GM23338 (cell line): ENCODE results near the gene EPAS1. TPM values are rescaled to one million over a fixed set of nuclear protein-coding genes. Genes with fewer than 3 reads are reported as not detected.

Experiments
- ATAC-seq: fragments of 200-7000 bp; cut with Tn5 transposase; 3 replicates; pipeline ENCODE4 v1.9.1; 2020
- DNase-seq: peaks from one replicate; pipeline ENCODE4 v3.0.0-alpha.2; 2015; ENCODE audit warnings: low spot score
- H2AFZ ChIP-seq: fragments of 200-600 bp; sonication (generic); 2 replicates; pipeline ENCODE4 v1.8.0; 2016; ENCODE audit warnings: antibody characterized with exemption, mild to moderate bottlenecking, moderate library complexity
- H3F3A ChIP-seq: fragments of 200-600 bp; sonication (generic); replicated peaks from 2 replicates; pipeline ENCODE4 v1.8.0; 2017; ENCODE audit warnings: antibody characterized with exemption, mixed run types, low read depth
- H3K27ac ChIP-seq: fragments of 200-600 bp; sonication (generic); 2 replicates; pipeline ENCODE4 v1.6.1; 2016; ENCODE audit warnings: low read depth
- H3K27me3 ChIP-seq: fragments of 200-600 bp; sonication (generic); 2 replicates; pipeline ENCODE4 v1.8.0; 2016; ENCODE audit warnings: mild to moderate bottlenecking, mixed run types, moderate library complexity; ENCODE audit not compliant: insufficient read depth
- H3K36me3 ChIP-seq: fragments of 200-600 bp; sonication (generic); 2 replicates; pipeline ENCODE4 v1.8.0; 2016; ENCODE audit warnings: mild to moderate bottlenecking; ENCODE audit not compliant: insufficient read depth
- H3K4me1 ChIP-seq: fragments of 200-600 bp; sonication (generic); 2 replicates; pipeline ENCODE4 v1.8.0; 2016; ENCODE audit warnings: mild to moderate bottlenecking, moderate library complexity; ENCODE audit not compliant: insufficient read depth
- H3K4me2 ChIP-seq: fragments of 200-600 bp; sonication (generic); 2 replicates; pipeline ENCODE4 v1.7.1; 2017; ENCODE audit warnings: mixed run types
- H3K4me3 ChIP-seq: fragments of 200-600 bp; sonication (generic); 2 replicates; pipeline ENCODE4 v1.6.1; 2016; ENCODE audit warnings: mixed run types
- H3K79me2 ChIP-seq: fragments of 200-600 bp; sonication (generic); replicated peaks from 2 replicates; pipeline ENCODE4 v1.8.0; 2017; ENCODE audit warnings: mild to moderate bottlenecking; ENCODE audit not compliant: insufficient read depth
- H3K9me2 ChIP-seq: fragments of 200-600 bp; sonication (generic); 2 replicates; pipeline ENCODE4 v1.8.0; 2017; ENCODE audit not compliant: insufficient read depth
- H4K20me1 ChIP-seq: fragments of 200-600 bp; sonication (generic); replicated peaks from 2 replicates; pipeline ENCODE4 v1.8.0; 2017; ENCODE audit warnings: mild to moderate bottlenecking; ENCODE audit not compliant: insufficient read depth
- H3K27ac Mint-ChIP-seq: 2 replicates; pipeline ENCODE4 v1.8.0; 2020; ENCODE audit warnings: inconsistent platforms, mild to moderate bottlenecking, moderate library complexity, mixed read lengths
- H3K27me3 Mint-ChIP-seq: 3 replicates; pipeline ENCODE4 v1.8.0; 2022; ENCODE audit warnings: low read depth, mild to moderate bottlenecking, moderate library complexity, mixed read lengths, inconsistent platforms; ENCODE audit not compliant: insufficient read depth, poor library complexity
- H3K36me3 Mint-ChIP-seq: 3 replicates; pipeline ENCODE4 v1.8.0; 2021; ENCODE audit warnings: low read depth, mild to moderate bottlenecking, inconsistent platforms, moderate library complexity, mixed read lengths
- H3K4me1 Mint-ChIP-seq: 3 replicates; pipeline ENCODE4 v1.8.0; 2020; ENCODE audit warnings: mild to moderate bottlenecking, inconsistent platforms, mixed read lengths
- H3K4me3 Mint-ChIP-seq: 3 replicates; pipeline ENCODE4 v1.8.0; 2021; ENCODE audit warnings: moderate library complexity, mild to moderate bottlenecking, inconsistent platforms, mixed read lengths
- H3K9me3 Mint-ChIP-seq: 3 replicates; pipeline ENCODE4 v1.8.0; 2020; ENCODE audit warnings: moderate library complexity, mild to moderate bottlenecking, inconsistent platforms, mixed read lengths
- JUNB ChIP-seq: IDR thresholded peaks from one replicate; pipeline ENCODE4 v1.6.1; 2016; ENCODE audit warnings: antibody characterized with exemption; ENCODE audit not compliant: unreplicated experiment
- STAT1 ChIP-seq: IDR thresholded peaks from one replicate; pipeline ENCODE4 v1.6.1; 2016; ENCODE audit warnings: antibody characterized with exemption; ENCODE audit not compliant: unreplicated experiment
- polyA plus RNA-seq: library from polyadenylated mRNA; unstranded; fragments of >200 nt; fragmentation: Nextera tagmentation; extraction: Ambion mirVana; gene quantifications from 2 replicates; pipeline ENCODE4 v1.2.1, GENCODE V29; 2016
- total RNA-seq: library from RNA; depleted of rRNA; stranded (reverse); fragments of >200 nt; shearing (Covaris generic); gene quantifications from 2 replicates; pipeline ENCODE4 v1.2.3, GENCODE V29; 2014
- TF ChIP-seq, protein P1 (sequence below): fragments of 250-450 bp; sonication (Bioruptor Pico); IDR thresholded peaks from 2 replicates; pipeline ENCODE4 v1.5.0; 2020; ENCODE audit warnings: mild to moderate bottlenecking, moderate library complexity
- TF ChIP-seq, protein P2 (sequence below): IDR thresholded peaks from one replicate; pipeline ENCODE4 v1.6.1; 2018; ENCODE audit warnings: antibody characterized with exemption; ENCODE audit not compliant: unreplicated experiment

EPAS1 gene
- total and polyA plus RNA-seq, 2 experiments from 2014 or later = 0.68 to 5.4 TPM

DNA sequence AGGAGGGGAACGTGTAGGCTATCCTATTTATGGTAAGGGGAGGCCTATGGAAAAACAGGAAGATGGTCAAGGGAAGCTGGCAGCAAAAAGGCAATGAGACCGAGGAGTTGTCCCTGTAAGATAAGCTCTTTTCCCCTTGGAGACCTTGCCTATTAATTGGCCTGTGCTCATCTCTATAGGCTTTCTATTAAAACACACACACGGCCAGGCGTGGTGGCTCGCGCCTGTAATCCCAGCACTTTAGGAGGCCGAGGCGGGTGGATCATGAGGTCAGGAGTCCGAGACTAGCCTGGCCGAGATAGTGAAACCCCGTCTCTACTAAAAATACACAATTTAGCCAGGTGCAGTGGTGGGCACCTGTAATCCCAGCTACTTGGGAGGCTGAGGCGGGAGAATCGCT is 32.1 kb downstream of the EPAS1 start (continued):
- TF ChIP-seq, protein P1, sequence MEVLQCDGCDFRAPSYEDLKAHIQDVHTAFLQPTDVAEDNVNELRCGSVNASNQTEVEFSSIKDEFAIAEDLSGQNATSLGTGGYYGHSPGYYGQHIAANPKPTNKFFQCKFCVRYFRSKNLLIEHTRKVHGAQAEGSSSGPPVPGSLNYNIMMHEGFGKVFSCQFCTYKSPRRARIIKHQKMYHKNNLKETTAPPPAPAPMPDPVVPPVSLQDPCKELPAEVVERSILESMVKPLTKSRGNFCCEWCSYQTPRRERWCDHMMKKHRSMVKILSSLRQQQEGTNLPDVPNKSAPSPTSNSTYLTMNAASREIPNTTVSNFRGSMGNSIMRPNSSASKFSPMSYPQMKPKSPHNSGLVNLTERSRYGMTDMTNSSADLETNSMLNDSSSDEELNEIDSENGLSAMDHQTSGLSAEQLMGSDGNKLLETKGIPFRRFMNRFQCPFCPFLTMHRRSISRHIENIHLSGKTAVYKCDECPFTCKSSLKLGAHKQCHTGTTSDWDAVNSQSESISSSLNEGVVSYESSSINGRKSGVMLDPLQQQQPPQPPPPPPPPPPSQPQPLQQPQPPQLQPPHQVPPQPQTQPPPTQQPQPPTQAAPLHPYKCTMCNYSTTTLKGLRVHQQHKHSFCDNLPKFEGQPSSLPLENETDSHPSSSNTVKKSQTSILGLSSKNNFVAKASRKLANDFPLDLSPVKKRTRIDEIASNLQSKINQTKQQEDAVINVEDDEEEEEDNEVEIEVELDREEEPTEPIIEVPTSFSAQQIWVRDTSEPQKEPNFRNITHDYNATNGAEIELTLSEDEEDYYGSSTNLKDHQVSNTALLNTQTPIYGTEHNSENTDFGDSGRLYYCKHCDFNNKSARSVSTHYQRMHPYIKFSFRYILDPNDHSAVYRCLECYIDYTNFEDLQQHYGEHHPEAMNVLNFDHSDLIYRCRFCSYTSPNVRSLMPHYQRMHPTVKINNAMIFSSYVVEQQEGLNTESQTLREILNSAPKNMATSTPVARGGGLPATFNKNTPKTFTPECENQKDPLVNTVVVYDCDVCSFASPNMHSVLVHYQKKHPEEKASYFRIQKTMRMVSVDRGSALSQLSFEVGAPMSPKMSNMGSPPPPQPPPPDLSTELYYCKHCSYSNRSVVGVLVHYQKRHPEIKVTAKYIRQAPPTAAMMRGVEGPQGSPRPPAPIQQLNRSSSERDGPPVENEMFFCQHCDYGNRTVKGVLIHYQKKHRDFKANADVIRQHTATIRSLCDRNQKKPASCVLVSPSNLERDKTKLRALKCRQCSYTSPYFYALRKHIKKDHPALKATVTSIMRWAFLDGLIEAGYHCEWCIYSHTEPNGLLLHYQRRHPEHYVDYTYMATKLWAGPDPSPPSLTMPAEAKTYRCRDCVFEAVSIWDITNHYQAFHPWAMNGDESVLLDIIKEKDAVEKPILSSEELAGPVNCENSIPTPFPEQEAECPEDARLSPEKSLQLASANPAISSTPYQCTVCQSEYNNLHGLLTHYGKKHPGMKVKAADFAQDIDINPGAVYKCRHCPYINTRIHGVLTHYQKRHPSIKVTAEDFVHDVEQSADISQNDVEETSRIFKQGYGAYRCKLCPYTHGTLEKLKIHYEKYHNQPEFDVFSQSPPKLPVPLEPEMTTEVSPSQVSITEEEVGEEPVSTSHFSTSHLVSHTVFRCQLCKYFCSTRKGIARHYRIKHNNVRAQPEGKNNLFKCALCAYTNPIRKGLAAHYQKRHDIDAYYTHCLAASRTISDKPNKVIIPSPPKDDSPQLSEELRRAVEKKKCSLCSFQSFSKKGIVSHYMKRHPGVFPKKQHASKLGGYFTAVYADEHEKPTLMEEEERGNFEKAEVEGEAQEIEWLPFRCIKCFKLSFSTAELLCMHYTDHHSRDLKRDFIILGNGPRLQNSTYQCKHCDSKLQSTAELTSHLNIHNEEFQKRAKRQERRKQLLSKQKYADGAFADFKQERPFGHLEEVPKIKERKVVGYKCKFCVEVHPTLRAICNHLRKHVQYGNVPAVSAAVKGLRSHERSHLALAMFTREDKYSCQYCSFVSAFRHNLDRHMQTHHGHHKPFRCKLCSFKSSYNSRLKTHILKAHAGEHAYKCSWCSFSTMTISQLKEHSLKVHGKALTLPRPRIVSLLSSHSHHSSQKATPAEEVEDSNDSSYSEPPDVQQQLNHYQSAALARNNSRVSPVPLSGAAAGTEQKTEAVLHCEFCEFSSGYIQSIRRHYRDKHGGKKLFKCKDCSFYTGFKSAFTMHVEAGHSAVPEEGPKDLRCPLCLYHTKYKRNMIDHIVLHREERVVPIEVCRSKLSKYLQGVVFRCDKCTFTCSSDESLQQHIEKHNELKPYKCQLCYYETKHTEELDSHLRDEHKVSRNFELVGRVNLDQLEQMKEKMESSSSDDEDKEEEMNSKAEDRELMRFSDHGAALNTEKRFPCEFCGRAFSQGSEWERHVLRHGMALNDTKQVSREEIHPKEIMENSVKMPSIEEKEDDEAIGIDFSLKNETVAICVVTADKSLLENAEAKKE (CRISPR knock-in tag) = no peak
- TF ChIP-seq STAT1 = no peak
- TF ChIP-seq, protein P2, sequence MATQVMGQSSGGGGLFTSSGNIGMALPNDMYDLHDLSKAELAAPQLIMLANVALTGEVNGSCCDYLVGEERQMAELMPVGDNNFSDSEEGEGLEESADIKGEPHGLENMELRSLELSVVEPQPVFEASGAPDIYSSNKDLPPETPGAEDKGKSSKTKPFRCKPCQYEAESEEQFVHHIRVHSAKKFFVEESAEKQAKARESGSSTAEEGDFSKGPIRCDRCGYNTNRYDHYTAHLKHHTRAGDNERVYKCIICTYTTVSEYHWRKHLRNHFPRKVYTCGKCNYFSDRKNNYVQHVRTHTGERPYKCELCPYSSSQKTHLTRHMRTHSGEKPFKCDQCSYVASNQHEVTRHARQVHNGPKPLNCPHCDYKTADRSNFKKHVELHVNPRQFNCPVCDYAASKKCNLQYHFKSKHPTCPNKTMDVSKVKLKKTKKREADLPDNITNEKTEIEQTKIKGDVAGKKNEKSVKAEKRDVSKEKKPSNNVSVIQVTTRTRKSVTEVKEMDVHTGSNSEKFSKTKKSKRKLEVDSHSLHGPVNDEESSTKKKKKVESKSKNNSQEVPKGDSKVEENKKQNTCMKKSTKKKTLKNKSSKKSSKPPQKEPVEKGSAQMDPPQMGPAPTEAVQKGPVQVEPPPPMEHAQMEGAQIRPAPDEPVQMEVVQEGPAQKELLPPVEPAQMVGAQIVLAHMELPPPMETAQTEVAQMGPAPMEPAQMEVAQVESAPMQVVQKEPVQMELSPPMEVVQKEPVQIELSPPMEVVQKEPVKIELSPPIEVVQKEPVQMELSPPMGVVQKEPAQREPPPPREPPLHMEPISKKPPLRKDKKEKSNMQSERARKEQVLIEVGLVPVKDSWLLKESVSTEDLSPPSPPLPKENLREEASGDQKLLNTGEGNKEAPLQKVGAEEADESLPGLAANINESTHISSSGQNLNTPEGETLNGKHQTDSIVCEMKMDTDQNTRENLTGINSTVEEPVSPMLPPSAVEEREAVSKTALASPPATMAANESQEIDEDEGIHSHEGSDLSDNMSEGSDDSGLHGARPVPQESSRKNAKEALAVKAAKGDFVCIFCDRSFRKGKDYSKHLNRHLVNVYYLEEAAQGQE = no peak

DNA sequence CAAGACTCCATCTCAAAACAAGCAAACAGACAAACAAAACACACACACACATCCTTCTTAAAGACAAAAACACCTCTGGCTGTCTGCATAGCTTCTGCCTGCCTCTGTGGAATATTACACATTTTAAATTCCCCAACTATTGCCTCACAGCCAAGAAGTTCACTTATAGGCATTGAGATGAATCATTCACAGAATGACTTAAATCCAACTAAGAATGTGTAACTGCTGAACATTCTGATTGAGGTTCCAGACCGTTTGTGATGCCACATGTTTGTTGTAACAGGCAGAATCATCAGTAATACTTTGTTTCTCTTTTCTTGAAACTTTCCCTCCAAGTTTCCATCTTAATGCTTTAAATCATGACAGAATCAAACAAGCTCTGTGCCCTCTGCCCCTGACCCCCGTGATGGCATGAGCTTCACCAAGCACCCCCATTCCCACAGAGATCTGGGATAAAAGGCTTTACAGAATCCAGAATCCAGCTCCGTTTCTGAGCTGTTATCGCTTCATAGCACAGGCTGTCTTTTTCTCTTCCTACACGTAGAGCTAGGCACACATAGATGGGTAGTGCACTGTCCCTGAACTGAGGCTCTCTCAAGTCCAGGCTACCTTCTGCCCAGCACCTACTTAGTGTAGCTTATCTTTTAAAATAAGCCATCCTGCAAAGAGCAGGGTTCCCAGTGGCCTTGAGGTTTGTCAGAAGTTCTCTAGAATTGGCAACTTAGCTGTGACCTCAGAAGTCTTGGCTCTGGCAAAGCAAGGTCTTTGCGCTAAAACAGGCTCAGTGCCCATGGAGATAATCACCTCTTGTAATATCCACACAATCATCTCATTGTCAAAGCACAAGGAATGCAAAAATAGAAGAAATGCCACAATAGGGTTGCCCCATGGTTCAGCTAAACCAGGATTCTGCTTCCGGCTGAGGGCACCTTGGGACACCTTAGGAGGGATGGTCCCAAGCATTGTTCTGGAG is 32.9 kb downstream of the EPAS1 start:
- H3K36me3 Mint-ChIP-seq = no peaks in the 10 kb centered on the region
- no peaks in the 10 kb centered on the region; the same call in 2 of the 3 replicates for H3K9me3 Mint-ChIP-seq
- Histone ChIP-seq H3K36me3 (no peaks in the 10 kb centered on the region), H3K27ac (no peak overlapping the region), H3F3A (no peaks in the 10 kb centered on the region), H3K4me3 (no peak overlapping the region), H3K79me2 (no peaks in the 10 kb centered on the region), H3K27me3 (no peaks in the 10 kb centered on the region), H3K4me1 (peaks cover 16% of the 10 kb centered on the region), H3K4me2 (no peak overlapping the region), H2AFZ (no peak overlapping the region), H4K20me1 (no peaks in the 10 kb centered on the region), H3K9me2 (0 out of 2 replicates have a peak, but pooled peaks cover 9% of the 10 kb centered on the region)
- H3K27ac Mint-ChIP-seq = no peak overlapping the region
- no peaks in the 10 kb centered on the region for H3K27me3 Mint-ChIP-seq
- DNase-seq (no peak), ATAC-seq (no peak)
- H3K4me1 Mint-ChIP-seq = peaks cover 24% of the 10 kb centered on the region
- H3K4me3 Mint-ChIP-seq = no peak overlapping the region
- no peak for TF ChIP-seq JUNB
- TF ChIP-seq STAT1 = no peak
